GM18951 (cell line): ENCODE data around the gene FASTKD2.
"Not testable (repeated sequence)": the region's sequence is repeated elsewhere in the genome, so short reads cannot be mapped to it uniquely, and the experiment has no call there.

Experiments
- POLR2A ChIP-seq: IDR thresholded peaks from 4 replicates; pipeline ENCODE4 v1.6.1; 2011; ENCODE audit warnings: mild to moderate bottlenecking; ENCODE audit not compliant: insufficient read length, insufficient read depth; ENCODE audit errors: extremely low read depth
- in situ Hi-C: fragments of 300-500 bp; cut with MboI; formaldehyde crosslinking; loops from one replicate; pipeline ENCODE4 v1.12.0; 2022; ENCODE audit warnings: low sequenced_read_pairs, mixed read lengths, inconsistent platforms; ENCODE audit not compliant: unreplicated experiment

The FASTKD2 gene

GRCh38 chr2:206800506-206801417, 35.4 kb downstream of the FASTKD2 start:
- TF ChIP-seq POLR2A = no peak
- in situ Hi-C loops = no loop called here

- no peak for TF ChIP-seq POLR2A
- in situ Hi-C loops = no loop called here
These were observed 36.2 kb downstream of the FASTKD2 start for GRCh38 chr2:206801418-206802189.

- in situ Hi-C loops = no loop called here
These were observed 37.5 kb downstream of the FASTKD2 start for GRCh38 chr2:206802654-206803514.

GRCh38 chr2:206804326-206804725, 38.9 kb downstream of the FASTKD2 start:
- in situ Hi-C loops = no loop called here
- TF ChIP-seq POLR2A = no peak

More at GRCh38 chr2:206802654-206803514, 37.5 kb downstream of the FASTKD2 start:
- no peak for TF ChIP-seq POLR2A

- no peak for TF ChIP-seq POLR2A
- in situ Hi-C loops = no loop called here
These were observed 40.6 kb downstream of the FASTKD2 start for GRCh38 chr2:206805887-206806607.

GRCh38 chr2:206807624-206808023, 42.2 kb downstream of the FASTKD2 start:
- in situ Hi-C loops = not testable (repeated sequence)

- in situ Hi-C loops = not testable (repeated sequence)
These were observed 47.1 kb downstream of the FASTKD2 start for GRCh38 chr2:206812471-206812870.

GRCh38 chr2:206814498-206814897, 49.1 kb downstream of the FASTKD2 start:
- TF ChIP-seq POLR2A = no peak
- in situ Hi-C loops = no loop called here

GRCh38 chr2:206820807-206821206, 55.4 kb downstream of the FASTKD2 start:
- no peak for TF ChIP-seq POLR2A
- in situ Hi-C loops = no loop called here

GRCh38 chr2:206823178-206823577, 57.8 kb downstream of the FASTKD2 start:
- in situ Hi-C loops = no loop called here

GRCh38 chr2:206824087-206824618, 58.7 kb downstream of the FASTKD2 start:
- no peak for TF ChIP-seq POLR2A
- in situ Hi-C loops = no loop called here

More at GRCh38 chr2:206823178-206823577, 57.8 kb downstream of the FASTKD2 start:
- TF ChIP-seq POLR2A = no peak

GRCh38 chr2:206824993-206825392, 59.6 kb downstream of the FASTKD2 start:
- in situ Hi-C loops = no loop called here
- no peak for TF ChIP-seq POLR2A
